Natural killer cell (primary cell): Measurements from ENCODE around the gene TIMM44. TPM values are rescaled to one million over a fixed set of nuclear protein-coding genes. Genes with fewer than 3 reads are reported as not detected.

Experiments used
- ATAC-seq, 3 donors: fragments of 150-1000 bp in 2 of 3; fragments of 200-7000 bp in 1 of 3; cut with Tn5 transposase; 1 replicate in 1 of 3; 2 replicates in 2 of 3; pipeline ENCODE4 v1.10.0; 2021; ENCODE audit warnings: mild to moderate bottlenecking in 2 of 3, moderate library complexity in 2 of 3
- DNase-seq, 2 donors: peaks; one replicate each; pipeline versions ENCODE4 v3.0.0 to v3.0.0-alpha.2; 2013 to 2021; ENCODE audit warnings: mixed read lengths in 1 of 2
- H3K27ac ChIP-seq: one replicate; pipeline ENCODE4 v1.5.1; 2013; ENCODE audit warnings: mild to moderate bottlenecking, low read length
- H3K27me3 ChIP-seq: one replicate; pipeline ENCODE4 v1.6.1; 2013; ENCODE audit warnings: low read length; ENCODE audit not compliant: control insufficient read depth, insufficient read depth
- H3K36me3 ChIP-seq: one replicate; pipeline ENCODE4 v1.6.1; 2013; ENCODE audit warnings: low read length; ENCODE audit not compliant: control insufficient read depth, insufficient read depth
- H3K4me1 ChIP-seq: one replicate; pipeline ENCODE4 v1.6.1; 2013; ENCODE audit warnings: low read length; ENCODE audit not compliant: control insufficient read depth, insufficient read depth
- H3K4me3 ChIP-seq: one replicate; pipeline ENCODE4 v1.5.1; 2013; ENCODE audit warnings: low read length
- H3K9me3 ChIP-seq: one replicate; pipeline ENCODE4 v1.6.1; 2013; ENCODE audit warnings: low read length; ENCODE audit not compliant: control insufficient read depth, insufficient read depth
- H3K27ac Mint-ChIP-seq, 2 donors: one replicate each; pipeline ENCODE4 v1.8.0; 2022; ENCODE audit warnings: mild to moderate bottlenecking in 2 of 2, mixed read lengths in 2 of 2, moderate library complexity in 1 of 2
- H3K27me3 Mint-ChIP-seq, 2 donors: one replicate each; pipeline ENCODE4 v1.8.0; 2022; ENCODE audit warnings: low read depth in 2 of 2, mixed read lengths in 2 of 2
- H3K36me3 Mint-ChIP-seq: one replicate; pipeline ENCODE4 v1.8.0; 2022; ENCODE audit warnings: mixed read lengths
- H3K4me1 Mint-ChIP-seq, 2 donors: one replicate each; pipeline ENCODE4 v1.8.0; 2022; ENCODE audit warnings: mixed read lengths in 2 of 2
- H3K4me3 Mint-ChIP-seq: one replicate; pipeline ENCODE4 v1.8.0; 2022; ENCODE audit warnings: mild to moderate bottlenecking, moderate library complexity, mixed read lengths
- H3K9me3 Mint-ChIP-seq, 2 donors: one replicate each; pipeline ENCODE4 v1.8.0; 2022; ENCODE audit warnings: mixed read lengths in 2 of 2
- WGBS: methylation state at CpG from one replicate; pipeline ENCODE4 v1.1.7; 2013; ENCODE audit warnings: missing lambda C conversion rate; ENCODE audit not compliant: insufficient coverage; 5-methylcytosine and 5-hydroxymethylcytosine counted together
- intact Hi-C: fragments of 100-400 bp; cut with micrococcal nuclease; formaldehyde crosslinking; loops from one replicate; pipeline ENCODE4 v1.14.2; 2022
- total RNA-seq, 4 donors: library from RNA; stranded (reverse); fragments of 120-200 nt in 1 of 4; gene quantifications; one replicate each; pipeline versions ENCODE4 v1.2.3 to v1.2.4, GENCODE V29; 2013 to 2022
- TF ChIP-seq, protein P1 (sequence below): fragments of 200-600 bp; IDR thresholded peaks from one replicate; pipeline ENCODE4 v1.8.0; 2022; ENCODE audit warnings: antibody characterized with exemption

TIMM44 gene
- total RNA-seq, 3 donors from 2014 or later (not counting 1 experiment from before 2014, with no cell fraction given): 83.3 to 116 (median 89.4) TPM

DNA sequence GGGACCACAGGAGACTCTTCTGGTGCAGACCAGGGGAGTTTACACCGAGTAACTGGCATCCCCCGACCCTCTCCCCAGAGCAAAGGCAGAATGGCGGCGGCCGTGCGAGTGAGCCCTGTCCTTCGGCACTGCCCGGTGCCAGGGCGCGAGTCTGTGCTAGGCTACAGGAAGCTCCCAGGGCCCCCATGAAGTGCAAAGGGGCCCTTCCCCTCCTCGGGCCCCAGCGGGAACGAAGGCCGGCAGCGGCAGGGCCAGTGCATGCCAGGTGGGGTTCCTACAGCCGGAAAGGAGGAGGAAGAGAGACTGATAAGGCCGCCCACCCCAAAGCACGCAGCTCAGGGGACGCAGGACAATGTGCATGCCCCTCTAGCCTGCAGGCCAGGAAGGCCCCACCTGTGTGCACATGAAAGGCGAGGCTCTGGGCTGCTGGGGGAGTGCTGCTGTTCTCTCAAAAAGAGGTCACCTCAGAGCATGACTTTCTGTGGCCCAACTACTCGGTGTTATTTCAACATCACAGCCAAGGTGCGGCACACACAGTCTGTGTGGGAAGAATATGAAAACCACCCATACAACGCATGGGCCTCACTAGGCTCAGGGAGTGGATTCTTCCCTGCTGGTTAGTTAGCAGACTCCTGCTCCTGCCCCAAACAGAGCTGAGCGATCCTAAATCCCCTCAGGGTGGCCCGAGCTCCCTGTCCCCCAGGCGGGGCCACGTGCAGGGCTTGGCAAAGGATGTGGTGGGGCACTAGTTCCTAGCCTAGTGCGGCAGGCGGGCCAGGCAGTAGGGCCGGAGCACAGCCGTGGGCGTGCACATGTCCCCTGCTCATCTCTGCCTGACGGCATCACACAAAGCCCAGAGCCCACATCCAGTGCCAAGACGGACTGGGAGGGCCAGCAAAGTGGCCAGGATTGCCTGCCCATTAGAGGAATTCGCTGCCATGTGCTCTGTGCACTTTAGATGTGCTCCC is 28.4 kb upstream of the TIMM44 start:
- intact Hi-C loops: no loop called here
- Mint-ChIP-seq H3K36me3 (no peaks in the 10 kb centered on the region), H3K4me3 (no peak overlapping the region), H3K4me1 (peaks cover 0 to 9% of the 10 kb centered on the region in 2 donors), H3K27me3 (no peaks in the 10 kb centered on the region), H3K9me3 (no peaks in the 10 kb centered on the region), H3K27ac (no peak overlapping the region)
- Histone ChIP-seq H3K27me3 (no peaks in the 10 kb centered on the region), H3K4me3 (no peak overlapping the region), H3K4me1 (no peaks in the 10 kb centered on the region), H3K27ac (no peak overlapping the region), H3K36me3 (peaks cover 34% of the 10 kb centered on the region), H3K9me3 (no peaks in the 10 kb centered on the region)
- no peak for DNase-seq
- WGBS: 92% methylated on average over 35 of the region's 35 CpGs
- no peak for ATAC-seq
- TF ChIP-seq, protein P1, sequence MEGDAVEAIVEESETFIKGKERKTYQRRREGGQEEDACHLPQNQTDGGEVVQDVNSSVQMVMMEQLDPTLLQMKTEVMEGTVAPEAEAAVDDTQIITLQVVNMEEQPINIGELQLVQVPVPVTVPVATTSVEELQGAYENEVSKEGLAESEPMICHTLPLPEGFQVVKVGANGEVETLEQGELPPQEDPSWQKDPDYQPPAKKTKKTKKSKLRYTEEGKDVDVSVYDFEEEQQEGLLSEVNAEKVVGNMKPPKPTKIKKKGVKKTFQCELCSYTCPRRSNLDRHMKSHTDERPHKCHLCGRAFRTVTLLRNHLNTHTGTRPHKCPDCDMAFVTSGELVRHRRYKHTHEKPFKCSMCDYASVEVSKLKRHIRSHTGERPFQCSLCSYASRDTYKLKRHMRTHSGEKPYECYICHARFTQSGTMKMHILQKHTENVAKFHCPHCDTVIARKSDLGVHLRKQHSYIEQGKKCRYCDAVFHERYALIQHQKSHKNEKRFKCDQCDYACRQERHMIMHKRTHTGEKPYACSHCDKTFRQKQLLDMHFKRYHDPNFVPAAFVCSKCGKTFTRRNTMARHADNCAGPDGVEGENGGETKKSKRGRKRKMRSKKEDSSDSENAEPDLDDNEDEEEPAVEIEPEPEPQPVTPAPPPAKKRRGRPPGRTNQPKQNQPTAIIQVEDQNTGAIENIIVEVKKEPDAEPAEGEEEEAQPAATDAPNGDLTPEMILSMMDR: no peak

DNA sequence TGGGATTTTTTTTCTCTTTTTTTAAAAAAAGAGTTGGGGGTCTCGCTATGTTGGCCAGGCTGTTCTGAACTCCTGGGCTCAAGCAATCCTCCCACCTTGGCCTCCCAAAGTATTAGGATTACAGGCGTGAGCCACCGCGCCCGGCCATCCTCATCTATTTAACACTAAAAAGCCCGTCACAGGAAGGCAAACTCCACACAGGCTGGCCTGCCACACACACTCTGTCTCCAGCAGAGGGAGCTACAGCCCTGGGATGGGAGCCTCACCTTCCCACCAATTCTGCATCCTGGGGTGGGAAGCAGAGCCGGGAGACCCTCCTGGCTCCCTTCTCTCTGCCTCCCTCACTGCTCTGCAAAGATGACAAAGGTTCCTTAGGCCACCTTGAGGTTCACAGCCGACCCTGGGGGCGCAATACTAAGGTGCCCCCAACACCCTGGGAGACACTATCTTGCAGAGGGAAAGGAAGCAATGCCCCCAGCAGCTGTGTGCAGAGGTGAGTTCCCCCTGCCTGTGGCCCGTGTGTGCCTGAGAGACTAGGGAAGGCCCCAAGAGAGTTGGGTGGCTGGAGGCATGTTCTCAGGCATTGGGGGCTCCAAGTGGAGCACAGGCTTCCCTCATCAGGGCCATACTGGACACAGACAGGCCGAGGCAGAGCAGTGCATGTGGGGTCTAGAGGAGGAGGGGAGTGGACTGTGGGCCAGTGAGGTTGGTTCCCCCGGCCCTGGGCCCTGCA is 27.4 kb upstream of the TIMM44 start:
- no peak overlapping the region for H3K27ac ChIP-seq
- no peak overlapping the region for H3K4me3 ChIP-seq
- Mint-ChIP-seq H3K4me3 (no peak overlapping the region), H3K27me3 (no peaks in the 10 kb centered on the region), H3K27ac (no peak overlapping the region), H3K4me1 (peaks cover 0 to 9% of the 10 kb centered on the region in 2 donors), H3K9me3 (no peaks in the 10 kb centered on the region), H3K36me3 (no peaks in the 10 kb centered on the region)
- TF ChIP-seq, protein P1: peak; percentile 45
- H3K4me1 ChIP-seq: no peaks in the 10 kb centered on the region
- 82% methylated on average over 12 of the region's 12 CpGs for WGBS
- DNase-seq: peak in 1 of 2 donors; percentile 53
- H3K27me3 ChIP-seq: no peaks in the 10 kb centered on the region
- ATAC-seq: peak in 1 of 3 donors; percentile 50
- intact Hi-C loops: no loop called here
- H3K36me3 ChIP-seq: peaks cover 42% of the 10 kb centered on the region
- H3K9me3 ChIP-seq: no peaks in the 10 kb centered on the region

DNA sequence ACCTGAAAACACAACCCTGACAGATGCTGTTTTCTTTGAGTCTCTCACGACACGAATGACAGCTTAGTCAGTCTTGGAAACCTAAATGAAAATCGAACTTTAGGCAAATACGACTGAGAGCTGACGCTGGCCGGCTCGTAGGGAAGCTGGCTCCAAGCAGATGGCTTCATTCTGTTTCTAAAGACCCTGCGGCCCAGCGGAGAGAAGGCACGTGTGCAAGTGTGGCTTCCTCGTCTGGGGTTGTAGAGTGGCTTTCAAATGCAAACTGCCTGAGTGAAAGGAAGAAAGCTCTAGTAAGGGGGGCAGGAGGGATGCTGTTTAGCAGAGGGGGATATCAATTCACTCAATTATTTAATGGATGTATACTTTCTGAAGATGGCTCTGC is 26.1 kb upstream of the TIMM44 start:
- TF ChIP-seq, protein P1: no peak
- Histone ChIP-seq H3K9me3 (no peaks in the 10 kb centered on the region), H3K4me1 (no peaks in the 10 kb centered on the region), H3K27me3 (no peaks in the 10 kb centered on the region), H3K27ac (no peak overlapping the region), H3K36me3 (peaks cover 50% of the 10 kb centered on the region), H3K4me3 (no peak overlapping the region)
- no peak overlapping the region for H3K27ac Mint-ChIP-seq
- no peaks in the 10 kb centered on the region for H3K36me3 Mint-ChIP-seq
- H3K9me3 Mint-ChIP-seq: no peaks in the 10 kb centered on the region
- ATAC-seq: no peak
- peaks cover 0 to 9% of the 10 kb centered on the region in 2 donors for H3K4me1 Mint-ChIP-seq
- 95% methylated on average over 11 of the region's 11 CpGs for WGBS
- intact Hi-C loops: no loop called here
- H3K4me3 Mint-ChIP-seq: no peak overlapping the region
- H3K27me3 Mint-ChIP-seq: no peaks in the 10 kb centered on the region
- no peak for DNase-seq
